ENCODE results near the gene MAEL. TPM values are rescaled to one million over a fixed set of nuclear protein-coding genes. Genes with fewer than 3 reads are reported as not detected.

MAEL gene
- total RNA-seq, 4 donors from 2014 or later, result not detected

DNA sequence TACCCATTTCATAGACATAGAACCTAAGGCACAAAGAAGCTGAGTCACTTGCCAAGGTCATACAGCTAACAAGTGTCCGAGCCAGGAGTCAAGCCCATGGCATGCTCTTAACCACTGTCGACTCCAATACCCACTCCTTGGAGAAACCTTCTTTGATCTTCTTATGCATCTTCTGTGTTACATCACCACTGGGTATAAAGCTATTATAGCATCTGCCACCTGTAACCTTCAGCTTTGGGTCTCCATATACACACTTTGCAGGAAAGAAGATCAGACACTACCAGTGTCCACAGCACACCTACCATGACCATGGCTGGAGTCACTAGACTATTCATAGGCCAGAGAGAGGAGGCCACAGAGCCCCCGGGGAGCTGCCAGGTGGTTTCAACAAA lies 72.0 kb downstream of the MAEL start:
- H3K4me1 ChIP-seq, result peaks cover 0 to 19% (median 10%) of the 10 kb centered on the region in 4 donors
- no peak overlapping the region for H3K27ac ChIP-seq
- H3K9me3 ChIP-seq, result no peaks in the 10 kb centered on the region
- H3K27me3 ChIP-seq, result no peaks in the 10 kb centered on the region
- intact Hi-C loops (cut with DNase I; ENCODE audit: low total_unique reads) (loop anchor here (10.0 kb wide), 1 partner anchor 474 kb away; no protein-coding TSS in a partner anchor), in situ Hi-C loops (cut with MboI; ENCODE audit: low pct_ligation_motif_present in 1 of 4, low pct_unique_long_range_greater_than_20kb in 1 of 4, low sequenced_read_pairs in 3 of 4) (loop anchor here (5.0 to 25.0 kb wide), 7 partner anchors 149 to 476 kb away; no protein-coding TSS in a partner anchor)
- H3K36me3 ChIP-seq, result no peaks in the 10 kb centered on the region
- no peak for DNase-seq
- TF ChIP-seq, protein P1, sequence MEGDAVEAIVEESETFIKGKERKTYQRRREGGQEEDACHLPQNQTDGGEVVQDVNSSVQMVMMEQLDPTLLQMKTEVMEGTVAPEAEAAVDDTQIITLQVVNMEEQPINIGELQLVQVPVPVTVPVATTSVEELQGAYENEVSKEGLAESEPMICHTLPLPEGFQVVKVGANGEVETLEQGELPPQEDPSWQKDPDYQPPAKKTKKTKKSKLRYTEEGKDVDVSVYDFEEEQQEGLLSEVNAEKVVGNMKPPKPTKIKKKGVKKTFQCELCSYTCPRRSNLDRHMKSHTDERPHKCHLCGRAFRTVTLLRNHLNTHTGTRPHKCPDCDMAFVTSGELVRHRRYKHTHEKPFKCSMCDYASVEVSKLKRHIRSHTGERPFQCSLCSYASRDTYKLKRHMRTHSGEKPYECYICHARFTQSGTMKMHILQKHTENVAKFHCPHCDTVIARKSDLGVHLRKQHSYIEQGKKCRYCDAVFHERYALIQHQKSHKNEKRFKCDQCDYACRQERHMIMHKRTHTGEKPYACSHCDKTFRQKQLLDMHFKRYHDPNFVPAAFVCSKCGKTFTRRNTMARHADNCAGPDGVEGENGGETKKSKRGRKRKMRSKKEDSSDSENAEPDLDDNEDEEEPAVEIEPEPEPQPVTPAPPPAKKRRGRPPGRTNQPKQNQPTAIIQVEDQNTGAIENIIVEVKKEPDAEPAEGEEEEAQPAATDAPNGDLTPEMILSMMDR (IDR thresholded peaks at IDR 0.05), result no peak
- no peak for TF ChIP-seq POLR2A (IDR thresholded peaks at IDR 0.05)
- no peak for TF ChIP-seq POLR2AphosphoS5 (IDR thresholded peaks at IDR 0.05)
- TF ChIP-seq EP300 (IDR thresholded peaks at IDR 0.05; ENCODE audit: low read depth), result no peak
- no peak overlapping the region for H3K4me3 ChIP-seq
- WGBS, 2 donors (ENCODE audit: low coverage in 1 of 2), result 90 to 100% methylated on average over 3 of the region's 3 CpGs

GRCh38 chr1:167064621-167065020 lies 75.5 kb downstream of the MAEL start:
- H3K27me3 ChIP-seq, result no peaks in the 10 kb centered on the region
- in situ Hi-C loops (cut with MboI; ENCODE audit: low pct_ligation_motif_present in 1 of 4, low pct_unique_long_range_greater_than_20kb in 1 of 4, low sequenced_read_pairs in 3 of 4), result loop anchor here (5.0 to 25.0 kb wide), 9 partner anchors 58 to 473 kb away; no protein-coding TSS in a partner anchor
- H3K9me3 ChIP-seq, result no peaks in the 10 kb centered on the region
- no peaks in the 10 kb centered on the region for H3K36me3 ChIP-seq
- peak overlapping the region; percentile 64 to 80 (median 73) for H3K27ac ChIP-seq
- no peak overlapping the region for H3K4me3 ChIP-seq
- H3K4me1 ChIP-seq, result peaks cover 0 to 25% (median 17%) of the 10 kb centered on the region in 4 donors
- no peak for DNase-seq
- intact Hi-C loops (cut with DNase I; ENCODE audit: low total_unique reads), result loop anchor here (5.0 to 10.0 kb wide), 2 partner anchors 378 to 470 kb away; no protein-coding TSS in a partner anchor
- TF ChIP-seq POLR2A (IDR thresholded peaks at IDR 0.05) (no peak), EP300 (IDR thresholded peaks at IDR 0.05; ENCODE audit: low read depth) (no peak), POLR2AphosphoS5 (IDR thresholded peaks at IDR 0.05) (no peak)
- TF ChIP-seq, protein P1 (IDR thresholded peaks at IDR 0.05), result no peak
- WGBS, 2 donors (ENCODE audit: low coverage in 1 of 2), result 79% methylated on average over 9 of the region's 9 CpGs; no CpG with 5 or more reads in 1 of the 2 donors

DNA sequence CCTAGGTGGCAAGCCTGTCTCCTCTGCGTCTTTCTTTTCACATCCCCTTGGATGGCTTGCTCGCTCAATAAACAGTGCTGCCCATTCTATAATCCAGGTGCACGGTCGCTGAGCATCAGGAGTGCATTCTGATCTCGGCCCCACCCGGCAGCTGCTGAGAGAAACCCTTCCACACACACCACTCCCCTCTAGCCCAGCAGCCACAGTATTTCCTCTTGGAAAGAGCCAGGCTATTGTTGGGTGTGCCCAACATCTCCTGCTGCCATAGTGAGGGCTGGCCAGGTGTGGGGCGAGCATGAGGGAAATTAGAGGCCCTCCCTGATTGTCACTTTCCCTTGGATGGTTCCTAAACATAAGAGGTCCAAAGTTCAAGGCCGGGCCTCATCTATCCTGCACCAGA lies 76.4 kb downstream of the MAEL start:
- WGBS, 2 donors (ENCODE audit: low coverage in 1 of 2), result 39% methylated on average over 8 of the region's 8 CpGs; no CpG with 5 or more reads in 1 of the 2 donors
- no peaks in the 10 kb centered on the region for H3K36me3 ChIP-seq
- peaks cover 0 to 25% (median 17%) of the 10 kb centered on the region in 4 donors for H3K4me1 ChIP-seq
- TF ChIP-seq POLR2A (IDR thresholded peaks at IDR 0.05) (no peak), EP300 (IDR thresholded peaks at IDR 0.05; ENCODE audit: low read depth) (no peak), POLR2AphosphoS5 (IDR thresholded peaks at IDR 0.05) (peak in 2 of 3 donors; percentile 32 to 33)
- TF ChIP-seq, protein P1 (IDR thresholded peaks at IDR 0.05), result no peak
- H3K4me3 ChIP-seq, result no peak overlapping the region
- no peaks in the 10 kb centered on the region for H3K9me3 ChIP-seq
- H3K27me3 ChIP-seq, result no peaks in the 10 kb centered on the region
- H3K27ac ChIP-seq, result peak overlapping the region; percentile 69 to 80 (median 76)
- intact Hi-C loops (cut with DNase I; ENCODE audit: low total_unique reads) (loop anchor here (5.0 to 10.0 kb wide), 2 partner anchors 377 to 469 kb away; no protein-coding TSS in a partner anchor), in situ Hi-C loops (cut with MboI; ENCODE audit: low pct_ligation_motif_present in 1 of 4, low pct_unique_long_range_greater_than_20kb in 1 of 4, low sequenced_read_pairs in 3 of 4) (loop anchor here (5.0 to 25.0 kb wide), 8 partner anchors 57 to 472 kb away; no protein-coding TSS in a partner anchor)
- DNase-seq, result peak; percentile 80

DNA sequence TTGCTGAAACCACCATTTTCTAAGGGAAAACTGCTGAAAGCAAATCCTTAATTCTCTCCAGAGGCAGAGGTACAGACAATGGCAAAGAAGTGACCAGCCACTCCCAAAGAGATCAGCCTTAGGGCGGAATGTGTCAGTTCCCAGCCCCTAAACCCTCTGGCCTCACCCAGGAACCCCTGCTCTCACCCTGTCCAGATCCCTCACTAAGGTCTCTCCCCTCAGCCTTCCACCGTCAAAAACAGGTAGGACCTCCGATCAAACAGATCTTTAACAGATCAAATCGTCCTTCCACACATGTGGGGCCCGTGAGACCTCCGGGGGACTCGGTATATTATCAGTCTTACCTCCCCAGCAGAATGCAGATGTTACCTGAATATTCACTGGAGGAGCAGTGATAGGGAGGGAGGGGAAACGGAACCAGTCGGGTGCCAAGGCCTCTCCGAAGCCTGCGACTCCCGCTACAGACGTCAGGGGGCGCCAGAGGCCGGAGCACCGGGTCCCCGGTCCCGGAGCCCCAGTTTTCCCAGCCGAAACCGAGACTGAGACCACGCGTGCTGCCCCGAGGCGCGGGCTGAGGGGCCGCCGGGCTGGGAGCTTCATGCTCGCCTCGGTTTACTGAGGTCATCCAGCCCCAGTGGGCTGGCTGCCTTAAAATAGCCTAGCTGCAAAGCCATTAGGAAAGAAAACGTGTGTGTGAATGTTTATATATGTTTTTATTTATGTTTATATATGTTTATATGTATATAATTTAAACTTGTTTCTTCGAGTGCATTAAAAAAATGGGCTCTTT lies 77.4 kb downstream of the MAEL start:
- intact Hi-C loops (cut with DNase I; ENCODE audit: low total_unique reads) (loop anchor here (5.0 to 10.0 kb wide), 2 partner anchors 376 to 468 kb away; no protein-coding TSS in a partner anchor), in situ Hi-C loops (cut with MboI; ENCODE audit: low pct_ligation_motif_present in 1 of 4, low pct_unique_long_range_greater_than_20kb in 1 of 4, low sequenced_read_pairs in 3 of 4) (loop anchor here (5.0 to 25.0 kb wide), 8 partner anchors 56 to 471 kb away; no protein-coding TSS in a partner anchor)
- WGBS, 2 donors (ENCODE audit: low coverage in 1 of 2), result 9 to 22% methylated on average over 3 to 22 of the region's 31 CpGs
- no peaks in the 10 kb centered on the region for H3K27me3 ChIP-seq
- H3K4me1 ChIP-seq, result peaks cover 0 to 25% (median 17%) of the 10 kb centered on the region in 4 donors
- no peaks in the 10 kb centered on the region for H3K9me3 ChIP-seq
- peak overlapping the region in 2 of 4 donors; percentile 12 to 29 for H3K4me3 ChIP-seq
- peak; percentile 85 for DNase-seq
- no peak for TF ChIP-seq POLR2AphosphoS5 (IDR thresholded peaks at IDR 0.05)
- TF ChIP-seq, protein P1 (IDR thresholded peaks at IDR 0.05), result peak; percentile 94 to 97 (median 95)
- TF ChIP-seq POLR2A (IDR thresholded peaks at IDR 0.05), result no peak
- no peak for TF ChIP-seq EP300 (IDR thresholded peaks at IDR 0.05; ENCODE audit: low read depth)
- no peaks in the 10 kb centered on the region for H3K36me3 ChIP-seq
- peak overlapping the region; percentile 69 to 80 (median 76) for H3K27ac ChIP-seq
